Measurements from ENCODE around the gene ADGRE1. TPM values are rescaled to one million over a fixed set of nuclear protein-coding genes. Genes with fewer than 3 reads are reported as not detected.

The ADGRE1 gene
- total and polyA plus RNA-seq, 2 experiments from 2014 or later, result not detected

DNA sequence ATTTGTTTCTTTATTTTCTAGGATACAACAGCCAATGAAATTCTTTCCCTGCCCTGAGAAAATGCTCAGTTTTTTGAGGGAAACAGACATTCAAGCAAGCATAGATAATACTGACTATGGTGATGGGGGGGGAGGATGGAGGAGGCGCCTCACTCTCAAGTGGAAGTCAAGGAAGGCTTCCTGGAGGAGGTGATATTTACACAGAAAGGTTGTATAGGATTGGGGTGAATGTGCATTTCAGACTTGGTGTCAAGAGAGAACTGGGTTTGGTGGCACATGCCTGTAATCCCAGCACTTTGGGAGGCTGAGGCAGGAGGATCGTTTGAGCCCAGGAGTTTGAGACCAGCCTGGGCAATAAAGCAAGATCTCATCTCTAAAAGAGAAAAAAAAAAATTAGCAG, 12.2 kb upstream of the ADGRE1 start:
- no peak overlapping the region for H3K4me2 ChIP-seq
- Mint-ChIP-seq H3K27ac (no peak overlapping the region), H3K4me3 (no peak overlapping the region), H3K4me1 (no peaks in the 10 kb centered on the region), H3K36me3 (ENCODE audit: low read depth) (peaks cover 64% of the 10 kb centered on the region), H3K27me3 (ENCODE audit: insufficient read depth, low read depth, poor library complexity) (peaks cover 14% of the 10 kb centered on the region), H3K9me3 (peaks cover 97% of the 10 kb centered on the region)
- DNase-seq (ENCODE audit: low spot score) (no peak), ATAC-seq (no peak)
- TF ChIP-seq CREB1 (CRISPR knock-in tag; IDR thresholded peaks at IDR 0.05; ENCODE audit: low read depth) (no peak), STAT1 (IDR thresholded peaks at IDR 0.05; ENCODE audit: unreplicated experiment) (no peak), NANOG (IDR thresholded peaks at IDR 0.05; ENCODE audit: borderline replicate concordance) (no peak), ZNF331 (CRISPR knock-in tag; IDR thresholded peaks at IDR 0.05; ENCODE audit: low read depth) (no peak), EZH2phosphoT487 (IDR thresholded peaks at IDR 0.05; ENCODE audit: unreplicated experiment) (no peak), ZNF114 (CRISPR knock-in tag; IDR thresholded peaks at IDR 0.05) (no peak), POLR2AphosphoS5 (IDR thresholded peaks at IDR 0.05; ENCODE audit: low read depth) (no peak), JUNB (IDR thresholded peaks at IDR 0.05; ENCODE audit: unreplicated experiment) (no peak)
- TF ChIP-seq, protein P1, sequence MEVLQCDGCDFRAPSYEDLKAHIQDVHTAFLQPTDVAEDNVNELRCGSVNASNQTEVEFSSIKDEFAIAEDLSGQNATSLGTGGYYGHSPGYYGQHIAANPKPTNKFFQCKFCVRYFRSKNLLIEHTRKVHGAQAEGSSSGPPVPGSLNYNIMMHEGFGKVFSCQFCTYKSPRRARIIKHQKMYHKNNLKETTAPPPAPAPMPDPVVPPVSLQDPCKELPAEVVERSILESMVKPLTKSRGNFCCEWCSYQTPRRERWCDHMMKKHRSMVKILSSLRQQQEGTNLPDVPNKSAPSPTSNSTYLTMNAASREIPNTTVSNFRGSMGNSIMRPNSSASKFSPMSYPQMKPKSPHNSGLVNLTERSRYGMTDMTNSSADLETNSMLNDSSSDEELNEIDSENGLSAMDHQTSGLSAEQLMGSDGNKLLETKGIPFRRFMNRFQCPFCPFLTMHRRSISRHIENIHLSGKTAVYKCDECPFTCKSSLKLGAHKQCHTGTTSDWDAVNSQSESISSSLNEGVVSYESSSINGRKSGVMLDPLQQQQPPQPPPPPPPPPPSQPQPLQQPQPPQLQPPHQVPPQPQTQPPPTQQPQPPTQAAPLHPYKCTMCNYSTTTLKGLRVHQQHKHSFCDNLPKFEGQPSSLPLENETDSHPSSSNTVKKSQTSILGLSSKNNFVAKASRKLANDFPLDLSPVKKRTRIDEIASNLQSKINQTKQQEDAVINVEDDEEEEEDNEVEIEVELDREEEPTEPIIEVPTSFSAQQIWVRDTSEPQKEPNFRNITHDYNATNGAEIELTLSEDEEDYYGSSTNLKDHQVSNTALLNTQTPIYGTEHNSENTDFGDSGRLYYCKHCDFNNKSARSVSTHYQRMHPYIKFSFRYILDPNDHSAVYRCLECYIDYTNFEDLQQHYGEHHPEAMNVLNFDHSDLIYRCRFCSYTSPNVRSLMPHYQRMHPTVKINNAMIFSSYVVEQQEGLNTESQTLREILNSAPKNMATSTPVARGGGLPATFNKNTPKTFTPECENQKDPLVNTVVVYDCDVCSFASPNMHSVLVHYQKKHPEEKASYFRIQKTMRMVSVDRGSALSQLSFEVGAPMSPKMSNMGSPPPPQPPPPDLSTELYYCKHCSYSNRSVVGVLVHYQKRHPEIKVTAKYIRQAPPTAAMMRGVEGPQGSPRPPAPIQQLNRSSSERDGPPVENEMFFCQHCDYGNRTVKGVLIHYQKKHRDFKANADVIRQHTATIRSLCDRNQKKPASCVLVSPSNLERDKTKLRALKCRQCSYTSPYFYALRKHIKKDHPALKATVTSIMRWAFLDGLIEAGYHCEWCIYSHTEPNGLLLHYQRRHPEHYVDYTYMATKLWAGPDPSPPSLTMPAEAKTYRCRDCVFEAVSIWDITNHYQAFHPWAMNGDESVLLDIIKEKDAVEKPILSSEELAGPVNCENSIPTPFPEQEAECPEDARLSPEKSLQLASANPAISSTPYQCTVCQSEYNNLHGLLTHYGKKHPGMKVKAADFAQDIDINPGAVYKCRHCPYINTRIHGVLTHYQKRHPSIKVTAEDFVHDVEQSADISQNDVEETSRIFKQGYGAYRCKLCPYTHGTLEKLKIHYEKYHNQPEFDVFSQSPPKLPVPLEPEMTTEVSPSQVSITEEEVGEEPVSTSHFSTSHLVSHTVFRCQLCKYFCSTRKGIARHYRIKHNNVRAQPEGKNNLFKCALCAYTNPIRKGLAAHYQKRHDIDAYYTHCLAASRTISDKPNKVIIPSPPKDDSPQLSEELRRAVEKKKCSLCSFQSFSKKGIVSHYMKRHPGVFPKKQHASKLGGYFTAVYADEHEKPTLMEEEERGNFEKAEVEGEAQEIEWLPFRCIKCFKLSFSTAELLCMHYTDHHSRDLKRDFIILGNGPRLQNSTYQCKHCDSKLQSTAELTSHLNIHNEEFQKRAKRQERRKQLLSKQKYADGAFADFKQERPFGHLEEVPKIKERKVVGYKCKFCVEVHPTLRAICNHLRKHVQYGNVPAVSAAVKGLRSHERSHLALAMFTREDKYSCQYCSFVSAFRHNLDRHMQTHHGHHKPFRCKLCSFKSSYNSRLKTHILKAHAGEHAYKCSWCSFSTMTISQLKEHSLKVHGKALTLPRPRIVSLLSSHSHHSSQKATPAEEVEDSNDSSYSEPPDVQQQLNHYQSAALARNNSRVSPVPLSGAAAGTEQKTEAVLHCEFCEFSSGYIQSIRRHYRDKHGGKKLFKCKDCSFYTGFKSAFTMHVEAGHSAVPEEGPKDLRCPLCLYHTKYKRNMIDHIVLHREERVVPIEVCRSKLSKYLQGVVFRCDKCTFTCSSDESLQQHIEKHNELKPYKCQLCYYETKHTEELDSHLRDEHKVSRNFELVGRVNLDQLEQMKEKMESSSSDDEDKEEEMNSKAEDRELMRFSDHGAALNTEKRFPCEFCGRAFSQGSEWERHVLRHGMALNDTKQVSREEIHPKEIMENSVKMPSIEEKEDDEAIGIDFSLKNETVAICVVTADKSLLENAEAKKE (CRISPR knock-in tag; IDR thresholded peaks at IDR 0.05), result no peak
- TF ChIP-seq, protein P2, sequence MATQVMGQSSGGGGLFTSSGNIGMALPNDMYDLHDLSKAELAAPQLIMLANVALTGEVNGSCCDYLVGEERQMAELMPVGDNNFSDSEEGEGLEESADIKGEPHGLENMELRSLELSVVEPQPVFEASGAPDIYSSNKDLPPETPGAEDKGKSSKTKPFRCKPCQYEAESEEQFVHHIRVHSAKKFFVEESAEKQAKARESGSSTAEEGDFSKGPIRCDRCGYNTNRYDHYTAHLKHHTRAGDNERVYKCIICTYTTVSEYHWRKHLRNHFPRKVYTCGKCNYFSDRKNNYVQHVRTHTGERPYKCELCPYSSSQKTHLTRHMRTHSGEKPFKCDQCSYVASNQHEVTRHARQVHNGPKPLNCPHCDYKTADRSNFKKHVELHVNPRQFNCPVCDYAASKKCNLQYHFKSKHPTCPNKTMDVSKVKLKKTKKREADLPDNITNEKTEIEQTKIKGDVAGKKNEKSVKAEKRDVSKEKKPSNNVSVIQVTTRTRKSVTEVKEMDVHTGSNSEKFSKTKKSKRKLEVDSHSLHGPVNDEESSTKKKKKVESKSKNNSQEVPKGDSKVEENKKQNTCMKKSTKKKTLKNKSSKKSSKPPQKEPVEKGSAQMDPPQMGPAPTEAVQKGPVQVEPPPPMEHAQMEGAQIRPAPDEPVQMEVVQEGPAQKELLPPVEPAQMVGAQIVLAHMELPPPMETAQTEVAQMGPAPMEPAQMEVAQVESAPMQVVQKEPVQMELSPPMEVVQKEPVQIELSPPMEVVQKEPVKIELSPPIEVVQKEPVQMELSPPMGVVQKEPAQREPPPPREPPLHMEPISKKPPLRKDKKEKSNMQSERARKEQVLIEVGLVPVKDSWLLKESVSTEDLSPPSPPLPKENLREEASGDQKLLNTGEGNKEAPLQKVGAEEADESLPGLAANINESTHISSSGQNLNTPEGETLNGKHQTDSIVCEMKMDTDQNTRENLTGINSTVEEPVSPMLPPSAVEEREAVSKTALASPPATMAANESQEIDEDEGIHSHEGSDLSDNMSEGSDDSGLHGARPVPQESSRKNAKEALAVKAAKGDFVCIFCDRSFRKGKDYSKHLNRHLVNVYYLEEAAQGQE (IDR thresholded peaks at IDR 0.05; ENCODE audit: unreplicated experiment), result no peak
- H3F3A ChIP-seq (replicated peaks; ENCODE audit: low read depth), result no peaks in the 10 kb centered on the region
- H3K27ac ChIP-seq (ENCODE audit: low read depth), result no peak overlapping the region
- no peaks in the 10 kb centered on the region for H3K4me1 ChIP-seq (ENCODE audit: insufficient read depth)
- H3K27me3 ChIP-seq (ENCODE audit: insufficient read depth), result no peaks in the 10 kb centered on the region
- H3K79me2 ChIP-seq (replicated peaks; ENCODE audit: insufficient read depth), result no peaks in the 10 kb centered on the region
- no peaks in the 10 kb centered on the region for H3K36me3 ChIP-seq (ENCODE audit: insufficient read depth)
- H2AFZ ChIP-seq, result no peak overlapping the region
- no peak overlapping the region for H3K4me3 ChIP-seq
- H4K20me1 ChIP-seq (replicated peaks; ENCODE audit: insufficient read depth), result no peaks in the 10 kb centered on the region
- H3K9me2 ChIP-seq (ENCODE audit: insufficient read depth), result no peaks in the 10 kb centered on the region

All from GM23338 (cell line).